Upper lobe of left lung (tissue), 4 donors: ENCODE measurements around the gene PTCD2.

Source experiments
- EP300 ChIP-seq, 4 donors: sonication (generic); formaldehyde crosslinking; IDR thresholded peaks; one replicate each; pipeline ENCODE4 v1.5.1; 2017; ENCODE audit warnings: antibody characterized with exemption in 4 of 4, control low read depth in 2 of 4
- TF ChIP-seq, protein P1 (sequence below), 6 experiments: fragments of 450-650 bp in 4 of 6; fragments of 200-600 bp in 2 of 6; sonication (generic) in 2 of 6; IDR thresholded peaks; one replicate each; pipeline ENCODE4 v1.5.1; 2016 to 2019; ENCODE audit warnings: antibody characterized with exemption in 6 of 6

DNA sequence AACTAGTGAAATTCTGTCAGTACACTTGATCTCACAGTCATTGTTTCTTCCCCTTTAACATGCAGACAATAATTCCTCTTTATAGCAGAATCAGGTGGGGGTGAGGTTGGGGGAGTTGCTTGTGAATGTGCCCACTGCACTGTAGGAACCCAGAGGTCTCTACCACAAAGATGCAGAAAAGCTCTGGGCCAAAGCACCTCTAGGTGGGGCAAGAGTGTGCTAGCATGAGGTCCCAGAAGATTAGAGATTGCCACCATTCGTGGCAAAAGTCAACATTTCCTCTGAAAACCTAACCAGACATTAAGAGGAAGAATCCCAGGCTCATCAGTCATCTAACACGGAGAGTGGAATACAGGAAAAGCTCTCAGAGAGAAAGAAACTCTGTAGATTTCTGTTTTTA, 74.5 kb downstream of the PTCD2 start:
- no peak for TF ChIP-seq EP300 (IDR thresholded peaks at IDR 0.05)
- TF ChIP-seq, protein P1, sequence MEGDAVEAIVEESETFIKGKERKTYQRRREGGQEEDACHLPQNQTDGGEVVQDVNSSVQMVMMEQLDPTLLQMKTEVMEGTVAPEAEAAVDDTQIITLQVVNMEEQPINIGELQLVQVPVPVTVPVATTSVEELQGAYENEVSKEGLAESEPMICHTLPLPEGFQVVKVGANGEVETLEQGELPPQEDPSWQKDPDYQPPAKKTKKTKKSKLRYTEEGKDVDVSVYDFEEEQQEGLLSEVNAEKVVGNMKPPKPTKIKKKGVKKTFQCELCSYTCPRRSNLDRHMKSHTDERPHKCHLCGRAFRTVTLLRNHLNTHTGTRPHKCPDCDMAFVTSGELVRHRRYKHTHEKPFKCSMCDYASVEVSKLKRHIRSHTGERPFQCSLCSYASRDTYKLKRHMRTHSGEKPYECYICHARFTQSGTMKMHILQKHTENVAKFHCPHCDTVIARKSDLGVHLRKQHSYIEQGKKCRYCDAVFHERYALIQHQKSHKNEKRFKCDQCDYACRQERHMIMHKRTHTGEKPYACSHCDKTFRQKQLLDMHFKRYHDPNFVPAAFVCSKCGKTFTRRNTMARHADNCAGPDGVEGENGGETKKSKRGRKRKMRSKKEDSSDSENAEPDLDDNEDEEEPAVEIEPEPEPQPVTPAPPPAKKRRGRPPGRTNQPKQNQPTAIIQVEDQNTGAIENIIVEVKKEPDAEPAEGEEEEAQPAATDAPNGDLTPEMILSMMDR (IDR thresholded peaks at IDR 0.05) = peak in 2 of 6 experiments; percentile 18 to 30
